Measurements from ENCODE around the gene TEP1. TPM values are rescaled to one million over a fixed set of nuclear protein-coding genes. Genes with fewer than 3 reads are reported as not detected.

The TEP1 gene
- total and polyA plus RNA-seq, 2 of the 13 experiments (the other 11 are each of a cell fraction or from before 2014, with no cell fraction given) = 11.0 to 12.8 TPM

DNA sequence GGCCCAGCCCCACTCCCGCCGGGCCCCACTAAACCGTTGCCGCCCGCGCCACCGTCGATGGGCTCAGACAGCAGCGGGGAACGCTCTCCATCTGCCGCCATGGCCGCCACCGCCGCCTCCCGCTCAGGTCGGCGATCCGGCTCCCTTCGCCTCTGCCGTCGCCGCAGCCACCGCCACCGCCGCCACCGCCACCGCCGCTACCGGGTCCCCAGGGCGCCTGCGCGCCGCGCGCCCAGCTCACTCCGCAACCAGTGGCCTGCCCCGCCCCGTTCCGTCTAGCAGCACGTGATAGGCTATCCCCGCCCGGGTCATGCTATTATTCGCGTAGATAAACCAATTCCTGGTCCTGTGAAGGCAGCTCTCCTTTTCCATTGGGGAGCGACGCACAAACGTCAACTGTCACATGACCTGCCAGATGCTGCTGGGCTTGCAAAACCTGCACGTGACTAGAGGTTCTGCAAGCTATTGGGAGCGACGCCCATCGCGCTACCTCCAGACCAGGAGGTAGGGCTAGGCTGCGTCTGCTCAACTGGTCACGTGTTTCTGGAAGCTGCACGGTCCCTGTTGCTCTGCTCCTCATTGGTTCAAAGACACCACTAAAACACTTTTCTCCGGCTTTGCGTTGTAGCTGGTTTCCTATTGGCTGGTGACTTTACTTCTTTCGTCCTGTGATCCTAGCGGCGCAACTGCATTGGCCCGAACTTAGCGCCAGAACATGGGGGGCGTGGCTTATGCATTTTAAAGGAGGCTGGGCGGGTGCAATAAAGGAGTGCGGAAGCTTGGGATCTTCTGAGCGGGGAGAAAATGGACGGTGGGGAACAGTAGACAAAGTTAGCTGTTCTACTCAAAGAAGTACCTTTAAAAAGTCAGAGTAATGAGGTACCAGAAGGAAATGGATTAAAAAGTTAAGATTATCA, 48.2 kb upstream of the TEP1 start, which contains the start of gene PIP4P1 (continued):
- TF ChIP-seq ARNT2 (CRISPR knock-in tag; IDR thresholded peaks at IDR 0.05; ENCODE audit: low read depth) = peak; percentile 96
- TF ChIP-seq ZNF383 (CRISPR knock-in tag; IDR thresholded peaks at IDR 0.05; ENCODE audit: borderline replicate concordance) = peak; percentile 94; the same call in 1 of the 2 replicates
- peak; percentile 93 for TF ChIP-seq THAP11 (CRISPR knock-in tag; IDR thresholded peaks at IDR 0.05)
- no peak for TF ChIP-seq ATF7 (IDR thresholded peaks at IDR 0.05)
- TF ChIP-seq ATF7 (CRISPR knock-in tag; IDR thresholded peaks at IDR 0.05) = peak; percentile 80
- TF ChIP-seq ZNF414 (CRISPR knock-in tag; IDR thresholded peaks at IDR 0.05) = no peak; the same call in 1 of the 2 replicates
- TF ChIP-seq, protein P1, sequence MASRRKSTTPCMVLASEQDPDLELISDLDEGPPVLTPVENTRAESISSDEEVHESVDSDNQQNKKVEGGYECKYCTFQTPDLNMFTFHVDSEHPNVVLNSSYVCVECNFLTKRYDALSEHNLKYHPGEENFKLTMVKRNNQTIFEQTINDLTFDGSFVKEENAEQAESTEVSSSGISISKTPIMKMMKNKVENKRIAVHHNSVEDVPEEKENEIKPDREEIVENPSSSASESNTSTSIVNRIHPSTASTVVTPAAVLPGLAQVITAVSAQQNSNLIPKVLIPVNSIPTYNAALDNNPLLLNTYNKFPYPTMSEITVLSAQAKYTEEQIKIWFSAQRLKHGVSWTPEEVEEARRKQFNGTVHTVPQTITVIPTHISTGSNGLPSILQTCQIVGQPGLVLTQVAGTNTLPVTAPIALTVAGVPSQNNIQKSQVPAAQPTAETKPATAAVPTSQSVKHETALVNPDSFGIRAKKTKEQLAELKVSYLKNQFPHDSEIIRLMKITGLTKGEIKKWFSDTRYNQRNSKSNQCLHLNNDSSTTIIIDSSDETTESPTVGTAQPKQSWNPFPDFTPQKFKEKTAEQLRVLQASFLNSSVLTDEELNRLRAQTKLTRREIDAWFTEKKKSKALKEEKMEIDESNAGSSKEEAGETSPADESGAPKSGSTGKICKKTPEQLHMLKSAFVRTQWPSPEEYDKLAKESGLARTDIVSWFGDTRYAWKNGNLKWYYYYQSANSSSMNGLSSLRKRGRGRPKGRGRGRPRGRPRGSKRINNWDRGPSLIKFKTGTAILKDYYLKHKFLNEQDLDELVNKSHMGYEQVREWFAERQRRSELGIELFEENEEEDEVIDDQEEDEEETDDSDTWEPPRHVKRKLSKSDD (CRISPR knock-in tag; IDR thresholded peaks at IDR 0.05; ENCODE audit: low read depth) = peak; percentile 18
- peak; percentile 95; the same call in 1 of the 2 replicates for TF ChIP-seq ZBTB42 (CRISPR knock-in tag; IDR thresholded peaks at IDR 0.05)
- no peak for TF ChIP-seq GABPA (IDR thresholded peaks at IDR 0.05; ENCODE audit: low read depth, low read length)
- TF ChIP-seq GABPA (CRISPR knock-in tag; IDR thresholded peaks at IDR 0.05; ENCODE audit: low read depth) = peak; percentile 54; the same call in 1 of the 2 replicates
- TF ChIP-seq ZNF552 (CRISPR knock-in tag; IDR thresholded peaks at IDR 0.05; ENCODE audit: borderline replicate concordance) = no peak
- TF ChIP-seq ZC3H4 (CRISPR knock-in tag; IDR thresholded peaks at IDR 0.05; ENCODE audit: borderline replicate concordance) = no peak
- no peak; the same call in 1 of the 2 replicates for TF ChIP-seq ZNF713 (CRISPR knock-in tag; IDR thresholded peaks at IDR 0.05)
- TF ChIP-seq DPF2 (CRISPR knock-in tag; IDR thresholded peaks at IDR 0.05; ENCODE audit: borderline replicate concordance, low read depth) = no peak
- no peak for TF ChIP-seq PLSCR1 (CRISPR knock-in tag; IDR thresholded peaks at IDR 0.05; ENCODE audit: borderline replicate concordance)
- TF ChIP-seq, protein P2, sequence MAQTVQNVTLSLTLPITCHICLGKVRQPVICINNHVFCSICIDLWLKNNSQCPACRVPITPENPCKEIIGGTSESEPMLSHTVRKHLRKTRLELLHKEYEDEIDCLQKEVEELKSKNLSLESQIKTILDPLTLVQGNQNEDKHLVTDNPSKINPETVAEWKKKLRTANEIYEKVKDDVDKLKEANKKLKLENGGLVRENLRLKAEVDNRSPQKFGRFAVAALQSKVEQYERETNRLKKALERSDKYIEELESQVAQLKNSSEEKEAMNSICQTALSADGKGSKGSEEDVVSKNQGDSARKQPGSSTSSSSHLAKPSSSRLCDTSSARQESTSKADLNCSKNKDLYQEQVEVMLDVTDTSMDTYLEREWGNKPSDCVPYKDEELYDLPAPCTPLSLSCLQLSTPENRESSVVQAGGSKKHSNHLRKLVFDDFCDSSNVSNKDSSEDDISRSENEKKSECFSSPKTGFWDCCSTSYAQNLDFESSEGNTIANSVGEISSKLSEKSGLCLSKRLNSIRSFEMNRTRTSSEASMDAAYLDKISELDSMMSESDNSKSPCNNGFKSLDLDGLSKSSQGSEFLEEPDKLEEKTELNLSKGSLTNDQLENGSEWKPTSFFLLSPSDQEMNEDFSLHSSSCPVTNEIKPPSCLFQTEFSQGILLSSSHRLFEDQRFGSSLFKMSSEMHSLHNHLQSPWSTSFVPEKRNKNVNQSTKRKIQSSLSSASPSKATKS (CRISPR knock-in tag; IDR thresholded peaks at IDR 0.05) = no peak
- TF ChIP-seq REL (CRISPR knock-in tag; conservative IDR thresholded peaks at IDR 0.05) = no peak; the same call in 1 of the 2 replicates
- peak; percentile 89 for TF ChIP-seq ZNF776 (CRISPR knock-in tag; IDR thresholded peaks at IDR 0.05)
- TF ChIP-seq ZNF10 (CRISPR knock-in tag; IDR thresholded peaks at IDR 0.05; ENCODE audit: borderline replicate concordance, low read depth) = no peak
- TF ChIP-seq, protein P3, sequence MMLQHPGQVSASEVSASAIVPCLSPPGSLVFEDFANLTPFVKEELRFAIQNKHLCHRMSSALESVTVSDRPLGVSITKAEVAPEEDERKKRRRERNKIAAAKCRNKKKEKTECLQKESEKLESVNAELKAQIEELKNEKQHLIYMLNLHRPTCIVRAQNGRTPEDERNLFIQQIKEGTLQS (CRISPR knock-in tag; IDR thresholded peaks at IDR 0.05) = 0 out of 2 replicates have a peak, but pooled peaks have one; percentile 46
- TF ChIP-seq PRPF4 (IDR thresholded peaks at IDR 0.05; ENCODE audit: low read depth, low read length, poor library complexity, severe bottlenecking) = no peak
- peak; percentile 91 for TF ChIP-seq PHF20 (CRISPR knock-in tag; IDR thresholded peaks at IDR 0.05)
